Subcutaneous adipose tissue (tissue), 4 donors: ENCODE measurements around the gene MLLT3. TPM values are rescaled to one million over a fixed set of nuclear protein-coding genes. Genes with fewer than 3 reads are reported as not detected.

ENCODE experiments used
- CTCF ChIP-seq: fragments of 450-650 bp; IDR thresholded peaks from one replicate; pipeline ENCODE4 v1.5.1; 2016; ENCODE audit warnings: low read depth, mild to moderate bottlenecking, control low read depth, antibody characterized with exemption, moderate library complexity
- total RNA-seq, 4 donors: library from RNA; depleted of rRNA; stranded (reverse); fragments of >200 nt; gene quantifications; one replicate each; pipeline ENCODE4 v1.1.0, GENCODE V29; 2016

Gene MLLT3
- total RNA-seq, 4 donors from 2014 or later, result 10.2 to 15.3 (median 11.0) TPM

GRCh38 chr9:20624201-20625002, 2.1 kb upstream of the MLLT3 start:
- TF ChIP-seq CTCF, result no peak

- no peak for TF ChIP-seq CTCF
Observed at GRCh38 chr9:20623748-20624124, 1.4 kb upstream of the MLLT3 start.

GRCh38 chr9:20623021-20623747, 885 bp upstream of the MLLT3 start:
- TF ChIP-seq CTCF, result no peak

- no peak for TF ChIP-seq CTCF
Observed at GRCh38 chr9:20621471-20622329, 599 bp downstream of the MLLT3 start.

DNA sequence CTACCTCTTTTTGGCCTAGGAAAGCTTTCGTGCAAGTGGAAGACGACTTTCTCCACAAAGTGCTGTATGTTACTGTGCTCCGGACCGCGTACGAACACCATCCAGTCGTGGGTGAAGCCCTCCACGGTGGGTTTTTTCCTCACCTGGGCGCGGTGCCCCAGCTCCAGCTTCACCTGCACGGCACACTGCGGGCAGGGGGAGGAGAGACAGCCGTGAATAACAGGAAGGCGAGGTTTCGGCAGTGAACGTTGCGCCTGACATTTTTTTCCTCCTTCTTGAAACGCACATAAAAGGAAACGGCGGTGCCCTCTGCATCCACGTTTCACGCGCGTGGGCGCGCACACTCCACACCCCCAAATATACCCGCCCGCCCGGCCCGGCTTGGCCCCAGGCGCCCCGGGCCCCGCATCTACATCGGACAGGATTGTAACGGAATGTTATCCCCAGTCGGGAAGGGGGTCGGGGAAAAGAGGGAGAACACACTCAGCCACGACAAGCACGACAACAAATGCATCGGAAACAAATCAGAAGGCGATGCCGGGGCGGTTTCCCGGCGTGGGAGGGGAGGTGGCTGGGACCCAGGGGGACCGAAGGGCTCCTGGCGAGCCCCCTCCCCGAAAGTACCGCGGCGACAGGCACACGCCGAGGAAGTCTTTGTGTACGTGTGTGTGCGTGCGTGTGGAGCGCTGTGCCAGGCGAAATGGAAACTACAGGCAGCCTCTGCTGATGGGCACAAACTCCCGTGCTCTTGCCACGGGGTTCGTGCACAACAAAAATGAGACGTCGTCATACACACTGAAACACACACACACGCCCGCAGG, 1.4 kb downstream of the MLLT3 start:
- TF ChIP-seq CTCF, result no peak

- no peak for TF ChIP-seq CTCF
Observed at GRCh38 chr9:20619487-20620200, 2.7 kb downstream of the MLLT3 start.
